GM04504 (cell line): ENCODE measurements around the gene KCNG1.

ENCODE experiments used
- DNase-seq: peaks from one replicate; pipeline ENCODE4 v3.0.0-alpha.2; 2012; ENCODE audit warnings: low read depth

The KCNG1 gene

DNA sequence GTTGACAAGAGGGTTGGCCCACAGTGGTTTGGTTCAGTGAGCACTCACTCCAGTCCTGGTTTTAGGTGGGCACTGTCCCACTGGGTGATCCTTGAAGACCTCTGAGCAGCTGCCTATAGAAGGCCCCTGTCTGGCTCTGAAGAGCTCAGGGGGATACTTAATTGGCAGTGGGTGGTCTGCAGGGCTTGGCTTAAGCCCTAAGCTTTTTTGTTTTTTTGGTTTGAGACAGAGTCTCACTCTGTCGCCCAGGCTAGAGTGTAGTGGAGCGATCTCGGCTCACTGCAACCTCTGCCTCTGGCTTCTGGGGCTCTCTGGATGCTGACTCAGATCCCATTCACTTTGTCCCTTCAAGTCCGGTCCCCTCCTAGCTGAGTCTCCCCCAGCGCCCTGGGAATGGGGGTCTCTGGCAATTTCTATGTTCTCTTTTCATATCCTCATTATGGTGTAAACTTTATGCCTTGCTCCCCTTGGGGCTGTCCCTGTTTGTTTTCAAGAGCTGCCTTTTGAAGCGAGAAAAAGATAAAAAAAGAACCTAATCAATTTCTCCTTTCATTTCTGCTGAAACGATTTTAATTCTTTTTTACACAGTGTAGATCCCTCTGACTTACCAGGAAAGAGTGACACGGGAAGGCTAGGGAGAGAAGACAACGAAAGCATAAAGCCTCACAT is 12.2 kb upstream of the KCNG1 start:
- no peak for DNase-seq

DNA sequence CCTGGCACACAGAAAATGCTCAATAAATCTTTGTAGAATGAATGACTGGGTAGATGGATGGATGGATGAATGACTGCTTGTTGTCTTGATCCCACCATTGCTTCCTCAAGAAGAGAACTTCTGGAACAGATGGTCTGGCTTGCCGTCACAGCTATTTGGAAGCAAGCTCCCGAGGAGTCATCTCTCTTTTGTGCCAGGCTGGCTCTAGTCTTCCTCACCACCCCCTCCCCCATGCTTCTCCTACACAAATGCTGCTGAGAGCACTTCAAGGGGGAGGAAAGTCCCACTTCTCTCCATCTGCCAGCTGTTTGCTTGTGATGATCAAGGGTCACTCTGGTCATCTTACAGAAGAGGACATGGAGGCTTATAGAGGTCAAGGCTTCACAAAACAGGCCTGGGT is 11.6 kb upstream of the KCNG1 start:
- no peak for DNase-seq

DNA sequence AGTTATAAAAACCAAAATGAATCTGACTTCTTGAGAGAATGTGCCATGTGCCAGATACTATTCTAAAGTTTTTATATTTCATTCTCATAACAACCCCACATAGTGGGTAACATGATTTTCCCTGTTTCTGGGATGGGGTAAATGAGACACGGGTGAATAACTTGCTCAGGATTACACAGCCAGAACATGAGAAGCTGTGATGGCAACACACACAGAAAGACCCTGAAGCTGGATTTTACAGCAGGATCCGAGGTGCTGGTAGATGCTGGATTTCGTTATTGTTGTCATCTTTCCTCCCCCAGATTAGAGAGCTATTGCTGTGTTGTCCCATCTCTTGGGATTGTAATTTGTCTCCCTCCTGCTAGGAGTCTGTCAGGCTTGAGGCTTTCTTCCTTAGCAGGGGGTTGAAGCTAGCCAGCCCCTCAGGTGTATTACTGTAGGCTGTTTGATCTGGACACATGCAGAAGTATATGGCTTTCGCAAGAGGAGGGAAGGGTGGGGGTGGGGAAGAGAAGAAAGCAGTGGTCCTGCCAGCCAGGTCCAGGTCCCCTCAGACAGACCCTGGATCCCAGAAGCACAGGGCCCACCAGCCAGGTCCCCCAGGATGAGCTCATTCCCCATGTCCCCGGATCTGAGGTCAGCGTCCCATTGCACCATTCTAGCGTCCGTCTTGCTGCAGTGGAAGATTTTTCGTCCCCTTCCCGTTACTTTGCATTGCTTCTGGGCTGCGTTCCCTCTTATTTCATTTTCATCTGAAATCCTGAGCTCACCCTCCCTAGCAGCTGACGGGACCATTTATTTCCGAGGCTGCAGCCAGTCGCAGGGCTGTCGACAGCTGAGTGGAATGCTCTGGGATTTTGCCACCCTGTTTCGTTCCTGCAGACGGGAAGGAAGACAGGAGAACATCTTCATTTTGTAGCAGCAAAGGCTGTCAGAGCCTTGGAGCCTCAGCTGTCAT is 7.3 kb upstream of the KCNG1 start:
- DNase-seq = peak; percentile 40

DNA sequence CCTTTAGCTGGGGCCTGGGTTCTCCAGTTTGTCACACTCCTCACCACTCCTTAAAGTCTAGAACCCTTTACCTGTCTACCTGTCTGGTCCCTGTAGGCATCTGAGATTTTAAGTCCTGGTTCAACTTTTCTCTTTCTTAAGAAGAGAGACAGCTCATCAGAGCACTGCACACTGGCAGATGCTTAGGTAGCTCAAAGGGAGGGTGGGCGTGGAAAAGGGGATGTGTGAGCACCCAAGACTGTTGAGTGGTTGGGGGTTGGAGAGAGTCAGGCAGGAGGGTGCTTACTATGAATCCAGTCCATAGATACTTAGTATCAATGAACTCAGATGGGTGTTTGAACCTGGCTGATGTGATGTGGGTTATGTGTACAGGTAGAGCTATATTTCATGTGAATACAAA is 6.6 kb upstream of the KCNG1 start:
- no peak for DNase-seq

DNA sequence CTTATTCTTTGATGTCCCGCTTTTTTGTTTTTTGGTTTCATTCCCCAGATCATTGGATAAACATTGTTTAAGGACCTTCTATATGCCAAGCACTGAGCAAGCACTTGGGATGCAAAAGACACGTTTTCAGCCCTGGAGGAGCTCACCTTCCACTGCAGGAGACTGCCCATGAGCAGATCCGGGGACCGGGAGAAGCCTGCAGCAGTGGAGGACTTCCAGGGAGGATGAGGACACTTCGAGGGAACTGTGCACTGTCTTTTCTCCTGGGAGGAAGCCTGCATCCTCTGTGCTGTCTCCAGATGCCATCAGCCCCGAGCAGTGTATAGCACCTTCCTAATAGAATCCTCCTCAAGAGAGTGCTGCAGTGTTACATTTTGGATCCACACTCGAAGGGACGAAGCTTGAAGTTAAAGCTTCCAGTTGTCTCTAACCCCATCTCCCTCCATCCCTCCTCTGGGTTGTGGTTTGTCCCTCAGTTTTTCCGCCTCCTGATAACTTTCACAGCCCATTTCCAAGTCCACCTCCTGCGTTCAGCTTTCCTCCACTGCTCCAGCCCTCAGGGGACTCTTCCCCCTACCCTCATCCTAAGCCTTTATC is 5.8 kb upstream of the KCNG1 start:
- DNase-seq = no peak

DNA sequence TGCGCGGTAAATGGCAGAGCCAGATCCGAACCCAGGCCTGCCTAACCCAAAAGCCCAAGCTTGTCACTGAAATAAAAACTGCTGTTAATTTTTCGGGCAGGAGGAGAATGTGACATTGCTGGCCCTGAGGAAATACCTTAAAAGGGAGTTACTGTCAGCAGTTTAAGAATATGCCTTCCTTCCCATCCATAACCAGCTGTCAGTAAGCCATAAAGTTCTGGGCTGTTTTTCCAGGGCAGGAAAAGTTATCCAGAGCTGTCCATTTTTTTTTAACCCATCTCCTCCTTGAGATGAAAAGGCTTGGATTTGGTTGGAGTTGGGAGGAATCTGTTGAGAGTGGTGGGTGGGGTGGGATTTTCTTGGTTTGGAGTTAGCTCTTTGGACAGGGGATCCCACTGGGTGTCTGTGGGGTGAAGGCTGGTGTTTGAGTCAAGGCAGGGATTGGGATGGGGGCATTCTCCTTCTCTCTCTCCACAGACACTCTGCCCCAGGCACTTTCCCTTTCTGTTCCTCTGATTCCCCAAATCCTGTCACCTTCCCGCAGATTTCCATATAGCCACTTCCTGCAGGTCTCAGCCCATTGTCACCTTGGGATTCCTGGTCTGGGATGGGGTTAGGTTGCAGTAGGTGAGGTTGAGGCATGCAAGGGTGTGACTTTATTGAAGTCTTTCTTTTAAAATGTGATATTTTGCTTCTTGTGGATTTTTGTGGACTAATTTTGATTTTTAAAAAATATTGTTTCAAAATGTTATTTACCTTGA is 4.3 kb upstream of the KCNG1 start:
- DNase-seq = no peak

DNA sequence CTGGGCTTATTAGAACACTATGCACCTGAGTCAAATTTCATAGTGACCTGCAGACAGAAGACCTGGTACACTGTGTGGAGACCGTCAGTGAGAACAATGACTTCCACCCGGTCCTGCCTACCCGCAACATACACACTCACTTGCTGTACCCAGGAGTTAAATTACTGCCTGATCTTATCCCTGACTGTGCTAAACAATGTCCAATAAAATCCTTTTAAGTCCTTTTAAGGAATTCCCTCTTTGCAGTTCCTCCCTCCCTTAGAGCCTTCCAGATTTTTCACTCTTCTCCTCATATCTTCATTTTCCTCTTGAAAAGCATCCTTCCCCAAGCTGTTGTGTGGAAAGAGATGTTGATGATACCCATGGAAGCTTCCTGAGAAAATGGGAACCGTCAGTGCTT is 3.4 kb upstream of the KCNG1 start:
- no peak for DNase-seq

DNA sequence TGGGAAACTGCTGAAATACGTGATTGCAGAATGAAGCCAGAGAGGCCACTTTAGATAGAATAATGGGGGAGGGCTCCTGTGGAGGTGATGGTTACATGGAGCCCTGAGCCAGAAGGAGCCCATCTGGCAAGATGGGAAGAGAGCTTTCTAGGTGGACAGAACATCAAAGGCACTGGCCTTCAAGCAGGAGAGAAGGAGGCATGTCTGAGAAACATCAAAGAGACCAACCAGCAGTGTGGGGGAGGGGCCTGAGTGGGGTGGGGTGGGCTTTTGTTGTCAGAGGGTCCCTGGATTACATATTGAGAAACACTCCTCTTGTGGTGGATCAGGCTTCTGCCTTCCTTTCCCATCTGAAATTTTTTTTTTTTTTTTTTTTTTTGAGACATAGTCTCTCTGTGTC is 1.9 kb upstream of the KCNG1 start:
- DNase-seq = no peak

DNA sequence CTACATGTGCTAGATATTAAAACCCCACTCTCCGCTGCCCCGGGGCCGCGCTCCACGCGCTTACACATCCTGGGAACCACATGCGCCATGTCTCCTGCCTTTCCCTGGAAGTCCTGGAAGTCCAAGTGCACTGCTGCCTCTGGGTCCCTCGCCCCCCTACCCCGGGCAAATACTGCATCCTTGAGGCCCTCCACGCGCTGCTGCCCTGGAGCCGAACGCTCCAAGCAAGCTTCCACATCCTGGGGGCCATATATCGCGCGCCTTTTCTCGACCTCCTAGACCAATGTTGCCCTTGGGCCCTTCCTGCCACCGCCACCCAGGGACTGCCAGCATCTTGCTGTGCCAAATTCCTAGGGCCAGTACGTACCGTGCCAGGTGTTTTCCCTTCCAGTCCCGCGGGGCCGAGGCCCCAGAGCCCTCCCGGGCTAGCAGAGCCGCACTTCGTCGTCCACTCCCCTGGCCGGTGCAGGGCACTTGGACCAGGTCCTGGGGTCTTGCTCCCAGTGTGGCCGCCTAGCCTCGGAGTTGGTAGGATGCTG is 779 bp upstream of the KCNG1 start:
- DNase-seq = no peak

DNA sequence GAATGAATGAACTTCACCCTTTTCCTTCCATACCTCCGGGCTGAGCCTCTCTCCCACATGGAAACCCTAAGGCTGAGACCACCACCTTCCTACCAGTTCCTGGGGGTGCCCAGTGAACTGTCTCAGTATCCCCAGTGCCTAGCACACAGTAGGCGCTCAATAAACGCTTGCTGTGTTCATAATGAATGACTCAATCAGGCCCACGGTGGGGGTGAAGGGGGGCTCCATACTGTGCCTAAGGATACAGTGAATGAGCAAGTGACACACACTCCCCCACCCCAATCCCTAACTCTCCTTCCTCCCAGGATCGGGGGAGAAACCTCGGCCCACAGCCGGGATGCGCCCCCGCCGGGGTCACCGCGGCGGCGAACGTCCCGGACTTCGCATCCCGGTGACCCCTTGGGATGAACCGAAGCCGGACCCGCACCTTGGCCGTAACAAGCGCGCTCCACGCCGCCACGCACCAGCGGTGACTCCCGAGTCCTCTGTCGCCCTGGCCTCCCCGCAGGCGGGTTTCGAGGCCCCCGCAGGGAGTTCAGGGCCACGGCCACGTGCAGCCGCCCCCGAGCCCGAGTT is 592 bp downstream of the KCNG1 start:
- DNase-seq = no peak

DNA sequence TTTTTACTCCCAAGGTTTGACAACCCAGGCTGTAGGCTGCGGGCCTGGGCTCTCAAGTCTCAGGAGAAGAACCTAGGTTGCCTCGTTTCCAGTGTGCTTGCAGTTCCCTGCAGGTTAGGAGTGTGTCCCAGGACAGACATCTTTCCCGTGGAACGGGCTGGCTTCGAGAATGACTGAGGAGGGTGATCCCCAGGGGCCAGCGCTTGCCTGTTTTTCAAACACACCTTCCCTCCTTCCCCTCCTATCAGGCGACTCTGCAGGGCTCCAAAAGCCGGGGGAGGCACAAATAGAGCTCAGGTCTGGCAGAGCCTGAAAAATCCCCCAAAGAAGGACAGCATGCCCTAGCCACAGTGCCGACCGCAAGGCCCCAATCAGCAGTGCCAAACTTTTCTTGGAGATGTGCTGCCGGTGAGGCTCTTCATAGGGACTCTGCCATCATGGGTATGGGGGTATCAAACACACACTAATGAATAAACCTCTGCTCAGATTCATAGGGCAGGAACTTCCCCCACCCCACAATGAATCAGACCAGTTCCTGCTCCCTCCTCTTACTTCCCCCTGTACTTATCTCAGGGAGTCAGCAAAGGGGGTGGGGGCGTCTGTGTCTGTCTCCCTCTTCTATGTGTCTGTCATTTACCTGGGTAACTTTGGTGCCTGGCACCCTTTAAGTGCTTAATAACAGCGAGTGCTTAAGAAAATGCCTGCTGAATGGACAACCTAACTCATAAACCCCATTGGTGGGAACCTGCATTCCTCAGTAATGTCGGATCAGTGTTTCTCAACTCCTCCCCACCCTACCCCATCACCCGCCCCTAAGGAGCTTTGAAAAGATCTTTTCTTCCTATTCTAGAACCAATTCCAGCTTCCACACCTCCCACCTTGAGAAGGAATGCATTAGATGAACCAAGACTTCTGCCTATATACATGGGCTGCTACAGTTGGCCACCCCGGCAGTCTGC is 1.6 kb downstream of the KCNG1 start:
- no peak for DNase-seq

DNA sequence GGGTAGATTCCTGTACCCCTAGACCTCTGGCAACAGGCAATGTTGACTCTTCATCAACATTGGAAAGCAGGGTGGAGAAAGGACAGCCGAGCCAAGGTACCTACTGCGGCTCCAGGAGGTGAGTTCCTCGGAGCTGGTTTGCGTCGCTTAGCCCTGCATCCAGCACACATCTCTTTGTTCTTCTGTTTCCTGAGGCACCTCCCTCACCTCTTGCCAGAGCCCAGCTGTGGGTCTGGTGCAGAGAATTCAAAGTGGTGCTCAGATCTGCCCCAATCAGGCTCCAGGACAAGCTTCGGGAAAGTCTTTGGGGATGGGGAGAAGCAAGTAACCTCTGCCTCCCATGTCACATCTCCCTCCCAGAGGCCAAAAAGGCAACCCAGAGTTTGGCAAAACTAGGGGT is 2.2 kb downstream of the KCNG1 start:
- no peak for DNase-seq

DNA sequence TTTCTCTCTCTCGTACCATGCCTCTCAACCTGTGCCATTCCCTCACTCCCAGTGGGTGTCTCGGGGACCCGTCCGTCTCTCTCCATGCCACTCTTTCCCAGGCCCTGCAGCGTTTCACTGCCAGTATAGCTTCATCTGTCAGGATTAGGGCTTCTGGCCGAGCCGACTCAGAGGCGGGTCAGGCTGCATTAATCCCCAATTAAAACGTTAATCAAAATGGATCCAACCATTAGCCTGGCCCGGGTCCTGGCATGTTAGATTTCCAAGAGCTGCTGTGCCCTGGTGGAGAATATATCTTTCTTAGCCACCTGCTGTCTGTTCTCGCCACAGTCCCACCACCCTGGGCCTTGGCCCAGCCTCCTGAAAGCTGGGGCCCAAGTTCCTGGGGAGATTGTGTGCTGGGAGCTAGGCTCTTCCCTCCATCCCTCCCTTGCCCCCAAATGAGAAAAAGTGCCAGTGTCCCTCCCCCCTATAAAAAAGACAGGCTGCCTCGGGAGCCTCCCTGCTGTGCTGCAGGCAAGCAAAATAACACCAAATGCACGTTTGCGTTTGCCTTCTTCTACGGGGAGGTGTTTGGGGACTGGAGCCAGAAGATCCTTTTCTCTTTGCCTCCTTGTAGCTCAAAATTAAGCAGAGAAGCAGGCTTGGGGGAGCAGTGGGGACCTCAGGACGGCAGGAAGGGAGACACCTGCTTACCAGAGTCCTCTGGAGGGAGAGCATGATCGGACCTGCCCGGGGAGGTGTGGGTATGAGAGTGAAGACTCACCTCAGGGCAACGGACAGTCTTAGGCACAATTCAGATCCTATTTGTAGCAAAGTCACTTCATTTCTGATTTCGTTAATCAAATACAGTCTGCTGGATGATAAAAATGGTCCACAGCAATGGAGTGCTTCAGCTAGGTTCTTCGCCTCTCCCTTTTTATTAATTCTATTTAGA is 3.0 kb downstream of the KCNG1 start:
- DNase-seq = no peak

DNA sequence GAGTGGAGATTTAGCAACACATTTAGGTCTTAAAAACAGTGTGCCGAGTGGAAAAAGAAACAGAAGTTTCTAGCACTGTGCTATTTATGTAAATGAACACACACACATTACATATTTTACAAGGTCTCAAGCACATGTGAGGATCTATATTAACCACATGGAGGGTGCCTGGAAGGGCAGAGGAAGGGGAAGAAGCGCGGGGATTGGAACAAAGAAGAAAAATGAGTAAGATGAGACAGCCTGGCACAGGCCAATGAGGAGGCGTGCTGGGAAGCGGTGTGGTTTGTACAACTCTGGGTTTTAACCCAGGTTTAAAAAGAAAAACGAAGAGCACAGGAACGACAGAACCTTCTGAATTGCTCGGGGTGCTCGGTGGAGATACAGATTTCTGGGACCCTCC is 5.7 kb downstream of the KCNG1 start:
- no peak for DNase-seq

DNA sequence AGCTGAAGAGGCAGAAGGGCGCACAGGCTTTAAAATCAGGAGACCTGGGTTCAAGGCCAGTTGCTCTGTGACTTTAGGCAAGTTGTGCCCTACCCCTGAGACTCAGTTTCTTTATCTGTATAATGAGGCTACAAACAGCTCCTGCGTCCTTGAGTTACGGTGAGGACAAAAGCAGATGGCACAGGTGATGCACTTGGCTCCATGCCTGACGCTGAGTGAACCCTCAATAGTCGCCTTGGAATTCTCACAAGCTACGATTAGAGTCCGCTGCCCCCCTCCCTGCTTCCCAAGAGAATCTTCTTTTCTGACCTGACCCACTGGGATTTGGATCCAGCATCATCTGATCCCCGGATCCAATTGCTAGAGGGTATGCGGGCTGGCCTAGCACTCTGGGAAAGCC is 6.4 kb downstream of the KCNG1 start:
- no peak for DNase-seq

DNA sequence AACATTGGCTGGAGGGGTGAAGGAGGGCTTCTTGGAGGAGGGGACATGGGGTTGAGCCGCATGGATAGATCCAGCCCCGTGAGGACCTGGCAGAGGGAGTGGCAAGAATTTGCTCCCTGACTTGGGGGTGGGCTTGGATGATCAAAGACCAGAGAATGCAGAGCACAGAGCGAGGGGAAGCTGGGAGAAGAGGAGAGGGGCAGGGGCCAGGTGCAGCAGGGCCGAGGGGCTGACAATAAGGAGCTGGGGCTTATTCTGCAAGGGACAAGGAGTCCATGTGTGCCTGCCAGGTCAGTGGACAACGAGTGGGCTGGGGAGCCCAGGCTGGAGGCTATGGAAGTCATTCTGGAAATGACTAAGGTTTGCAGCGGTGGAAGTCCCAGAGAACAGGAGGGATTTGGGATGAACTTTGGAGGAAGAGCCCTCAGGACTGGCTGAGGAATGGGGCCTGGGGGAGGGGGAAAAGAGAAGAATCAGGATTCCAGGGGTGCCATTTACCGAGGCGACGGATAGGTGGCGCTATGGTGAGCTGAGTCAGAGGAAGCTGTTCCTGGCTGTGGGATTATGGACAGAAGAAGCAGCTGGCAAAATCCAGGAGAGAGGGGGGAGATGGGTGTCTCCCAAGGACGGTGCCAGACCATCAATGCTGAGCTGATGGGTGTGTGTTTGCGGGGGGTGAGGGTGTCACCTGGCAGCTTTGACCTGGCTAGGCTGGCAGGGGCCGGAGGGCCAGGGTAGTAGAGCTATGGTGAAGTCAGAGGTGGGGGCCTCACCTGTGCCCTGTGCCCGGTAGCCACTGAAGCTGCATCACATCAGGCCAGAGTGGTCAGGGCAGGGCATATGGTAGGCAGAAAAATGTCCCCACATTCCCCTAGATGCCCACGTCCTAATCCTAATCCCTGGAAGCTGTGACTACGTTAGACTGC is 7.8 kb downstream of the KCNG1 start:
- DNase-seq = peak; percentile 27

DNA sequence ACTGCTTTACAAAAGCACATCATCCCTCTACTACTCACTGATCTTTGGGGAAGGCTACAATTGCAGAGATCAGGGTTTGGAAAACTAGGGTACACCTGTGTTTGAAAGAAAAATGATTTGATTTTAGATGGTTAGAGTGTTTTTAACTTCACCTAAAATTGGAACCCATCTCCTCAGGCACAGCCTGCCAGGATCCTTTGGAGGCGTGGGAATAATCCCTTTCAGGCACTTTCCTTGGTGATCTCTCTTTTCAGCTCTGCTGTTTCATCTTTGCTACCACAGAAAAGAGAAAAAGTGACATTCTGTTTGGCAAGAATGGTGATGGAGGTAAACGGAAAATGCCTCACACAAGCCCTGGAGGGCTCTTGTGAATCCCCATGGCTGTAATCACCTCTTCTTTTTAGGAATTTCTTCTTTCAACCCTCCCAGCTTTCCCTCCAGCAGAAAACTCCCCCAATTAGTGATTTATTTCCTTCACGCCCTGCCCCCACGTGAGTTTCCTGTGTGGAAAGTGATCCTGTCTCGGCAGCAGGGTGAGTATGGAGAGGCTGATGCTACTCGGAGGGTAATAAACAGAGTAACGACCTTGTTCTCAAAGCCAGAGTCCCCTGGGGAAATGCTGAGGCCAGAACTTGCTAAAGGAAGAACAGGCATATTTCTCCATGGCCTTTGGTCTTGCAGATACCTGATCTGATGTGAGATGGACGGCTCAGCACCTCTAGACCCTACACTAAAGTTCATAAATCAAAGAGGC is 9.2 kb downstream of the KCNG1 start:
- DNase-seq = no peak

DNA sequence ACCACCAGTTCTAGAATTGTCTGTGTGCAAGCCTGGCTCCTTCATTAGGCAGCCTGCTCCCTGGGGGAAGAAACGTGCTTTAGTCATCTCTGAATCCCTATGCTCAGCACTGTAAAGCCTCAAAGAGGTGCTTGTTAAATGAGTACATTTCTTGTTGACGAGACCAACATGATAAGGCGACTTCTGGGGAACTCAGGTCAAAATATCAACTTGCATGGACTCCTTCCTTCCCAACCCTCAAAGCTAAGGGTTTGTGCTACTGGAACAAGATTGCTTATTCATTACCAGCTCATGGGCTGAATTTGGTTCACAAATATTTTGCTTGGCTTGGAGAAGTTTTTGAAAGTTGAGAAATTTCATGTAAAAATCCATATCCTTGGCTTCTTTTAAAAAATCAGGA is 10.6 kb downstream of the KCNG1 start:
- no peak for DNase-seq
